ENCODE data around the gene PARM1.

The PARM1 gene, protein sequence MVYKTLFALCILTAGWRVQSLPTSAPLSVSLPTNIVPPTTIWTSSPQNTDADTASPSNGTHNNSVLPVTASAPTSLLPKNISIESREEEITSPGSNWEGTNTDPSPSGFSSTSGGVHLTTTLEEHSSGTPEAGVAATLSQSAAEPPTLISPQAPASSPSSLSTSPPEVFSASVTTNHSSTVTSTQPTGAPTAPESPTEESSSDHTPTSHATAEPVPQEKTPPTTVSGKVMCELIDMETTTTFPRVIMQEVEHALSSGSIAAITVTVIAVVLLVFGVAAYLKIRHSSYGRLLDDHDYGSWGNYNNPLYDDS

GRCh38 chr4:74932832-74933561 lies at the start of gene PARM1:
Gene PARM1 (plus strand): TSS chr4:74933116. CDS start chr4:74933328, 212 bp downstream.
- DNase-seq, result peak; percentile 2

DNA sequence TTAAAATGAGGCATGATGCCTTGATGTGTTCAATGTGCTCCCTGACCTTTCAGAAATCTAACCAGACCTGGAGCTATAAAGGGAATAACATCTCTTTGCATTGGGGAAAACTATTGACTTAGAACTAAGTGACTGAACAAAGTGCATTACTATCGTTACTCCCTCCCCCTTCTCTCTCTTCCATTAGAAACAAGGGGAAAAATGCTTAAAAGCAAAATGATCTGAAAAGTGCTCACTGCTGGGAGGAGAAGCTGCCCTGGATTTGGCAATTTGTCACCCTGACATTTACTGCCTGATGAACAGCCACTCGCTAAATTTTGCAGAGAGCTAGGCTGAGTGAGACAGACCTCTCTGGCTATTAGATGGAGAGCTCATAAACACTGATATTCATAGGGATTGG lies 48.6 kb upstream of the PARM1 start:
- DNase-seq, result no peak

DNA sequence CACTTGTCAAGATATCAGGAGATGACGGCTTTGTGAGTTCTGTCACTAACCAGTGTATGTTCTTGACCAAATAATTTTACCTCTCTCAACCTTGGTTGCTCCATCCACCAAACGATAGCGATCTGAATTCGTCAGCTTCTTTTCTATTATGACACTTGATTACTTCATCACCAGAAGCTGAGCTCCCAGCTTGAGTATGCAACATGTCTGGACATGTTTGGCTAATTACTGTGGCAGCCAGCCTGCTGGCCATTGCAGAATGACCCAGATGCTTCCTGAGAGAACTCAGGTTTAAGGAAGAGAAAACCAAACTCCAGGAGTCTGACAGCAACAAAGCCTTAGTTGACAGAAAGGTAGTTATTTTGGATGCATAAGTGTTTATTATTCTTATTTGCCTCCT lies 46.4 kb upstream of the PARM1 start:
- no peak for DNase-seq

GRCh38 chr4:74890341-74890740 lies 42.6 kb upstream of the PARM1 start:
- DNase-seq, result no peak

GRCh38 chr4:74891037-74891436 lies 41.9 kb upstream of the PARM1 start:
- no peak for DNase-seq

DNA sequence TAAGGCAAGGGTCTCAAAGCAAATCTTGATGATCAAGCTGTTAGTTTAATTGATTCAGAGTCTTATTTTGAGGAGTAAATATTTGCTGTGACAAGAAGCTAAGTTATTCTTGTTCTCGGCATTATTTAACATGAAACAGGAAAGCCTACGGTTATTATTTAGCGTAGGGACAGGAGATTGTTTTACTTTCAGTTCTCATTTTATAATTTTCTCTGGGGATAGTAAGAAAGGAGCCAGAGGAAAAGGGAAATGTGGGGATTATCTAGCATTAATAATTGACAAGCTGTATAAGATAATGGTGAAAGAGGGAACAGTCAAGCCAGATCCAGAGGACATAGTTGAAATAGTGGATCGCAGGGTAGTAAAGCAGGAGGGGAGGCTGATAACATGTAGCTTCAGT lies 39.7 kb upstream of the PARM1 start:
- DNase-seq, result no peak

DNA sequence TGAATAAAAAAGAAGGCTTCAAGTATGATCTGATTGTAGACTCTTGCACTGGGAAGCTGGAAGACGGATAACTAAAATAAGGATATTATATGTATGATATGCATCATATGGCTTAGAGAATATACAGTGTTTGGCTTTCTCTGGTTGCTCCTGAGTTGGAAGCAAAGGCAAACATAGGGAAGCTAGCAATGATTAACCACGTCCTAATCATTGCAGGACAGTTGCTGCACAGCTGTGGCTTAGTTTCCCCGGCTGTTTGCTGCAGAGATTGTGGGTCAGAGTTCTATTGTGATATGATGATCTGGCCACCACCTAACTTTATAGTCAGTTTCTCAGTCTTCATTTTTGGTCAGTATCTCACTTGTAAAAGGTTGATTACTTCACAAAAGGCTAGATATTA lies 36.3 kb upstream of the PARM1 start:
- no peak for DNase-seq

- no peak for DNase-seq
Observed at GRCh38 chr4:74897386-74897785, 35.5 kb upstream of the PARM1 start.

- no peak for DNase-seq
Observed at GRCh38 chr4:74900862-74901261, 32.1 kb upstream of the PARM1 start.

GRCh38 chr4:74904509-74905065 lies 28.3 kb upstream of the PARM1 start:
- no peak for DNase-seq

- DNase-seq, result no peak
Observed at GRCh38 chr4:74906771-74907170, 26.1 kb upstream of the PARM1 start.

GRCh38 chr4:74919783-74920182 lies 13.1 kb upstream of the PARM1 start:
- no peak for DNase-seq

DNA sequence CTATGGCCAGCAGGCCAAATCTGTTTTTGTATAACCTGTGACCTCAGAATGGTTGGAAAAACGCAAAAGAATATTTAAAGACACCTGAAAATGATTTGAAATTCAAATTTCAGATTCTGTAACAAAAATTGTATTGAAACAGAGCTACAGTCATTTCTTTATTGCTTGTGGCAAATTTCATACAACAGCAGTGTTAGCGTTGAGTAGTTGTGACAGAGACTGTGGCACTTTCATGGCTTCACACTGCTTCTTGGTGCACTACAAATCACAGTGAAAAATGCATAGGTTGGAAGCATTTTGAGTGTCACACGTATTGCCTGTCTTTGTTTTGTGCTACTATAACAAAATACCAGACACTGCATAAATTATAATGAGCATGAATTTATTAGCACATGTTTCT lies 12.2 kb upstream of the PARM1 start:
- DNase-seq, result no peak

DNA sequence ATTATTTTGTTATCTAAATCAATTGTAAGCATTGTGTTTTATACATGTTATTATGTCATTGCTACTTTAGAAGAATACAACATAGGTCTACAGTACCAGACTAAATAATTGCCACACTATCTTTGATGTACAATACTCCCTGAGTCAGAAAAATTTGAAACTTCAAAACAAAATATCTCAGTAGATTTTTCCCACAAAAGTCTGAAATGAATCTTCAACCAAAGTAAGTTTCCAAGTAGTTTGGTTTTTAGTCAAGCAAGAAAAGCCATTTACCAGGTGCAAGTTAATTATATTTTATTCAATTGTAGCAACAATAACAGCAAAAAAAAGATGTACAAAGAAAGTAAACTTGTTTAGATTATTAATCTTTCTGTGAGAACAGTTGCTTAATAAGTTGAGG lies 11.4 kb upstream of the PARM1 start:
- no peak for DNase-seq

DNA sequence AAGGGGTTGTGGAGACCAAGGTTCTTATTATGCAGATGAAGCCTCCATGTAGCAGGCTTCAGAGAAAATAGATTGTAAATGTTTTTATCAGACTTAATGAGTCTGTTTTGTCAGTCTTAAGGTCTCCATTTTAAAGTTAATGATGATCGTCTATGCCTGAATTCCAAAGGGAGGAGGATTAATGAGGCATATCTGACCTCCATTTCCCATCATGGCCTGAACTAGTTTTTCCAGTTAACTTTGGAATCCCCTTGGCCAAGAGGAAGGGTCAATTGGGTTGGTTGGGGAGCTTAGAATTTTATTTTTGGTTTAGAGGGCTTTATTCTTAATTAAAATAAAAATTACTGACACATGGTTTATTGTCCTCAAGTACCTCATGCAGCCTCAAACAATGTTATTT lies 6.9 kb upstream of the PARM1 start:
- no peak for DNase-seq

- DNase-seq, result no peak
Observed at GRCh38 chr4:74930162-74930561, 2.8 kb upstream of the PARM1 start.

DNA sequence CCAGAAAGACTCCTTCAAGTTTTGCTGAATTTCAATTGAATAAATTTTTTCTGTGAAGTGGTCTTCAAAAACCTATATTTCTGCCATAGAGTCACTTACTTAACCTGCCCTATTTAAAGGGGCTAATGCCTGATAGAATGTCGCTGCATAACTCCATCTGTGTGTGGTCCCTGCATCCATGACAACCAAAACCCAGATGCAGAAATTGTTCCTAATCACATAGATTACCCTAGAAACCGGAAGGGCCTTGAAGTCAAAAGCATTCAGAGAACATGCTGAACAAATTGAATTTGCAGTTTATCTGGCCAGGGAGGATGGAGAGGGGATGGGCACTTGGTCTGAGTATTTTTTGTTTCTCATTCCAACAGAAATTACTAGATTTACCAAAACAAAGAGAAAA lies 1.5 kb upstream of the PARM1 start:
- no peak for DNase-seq

DNA sequence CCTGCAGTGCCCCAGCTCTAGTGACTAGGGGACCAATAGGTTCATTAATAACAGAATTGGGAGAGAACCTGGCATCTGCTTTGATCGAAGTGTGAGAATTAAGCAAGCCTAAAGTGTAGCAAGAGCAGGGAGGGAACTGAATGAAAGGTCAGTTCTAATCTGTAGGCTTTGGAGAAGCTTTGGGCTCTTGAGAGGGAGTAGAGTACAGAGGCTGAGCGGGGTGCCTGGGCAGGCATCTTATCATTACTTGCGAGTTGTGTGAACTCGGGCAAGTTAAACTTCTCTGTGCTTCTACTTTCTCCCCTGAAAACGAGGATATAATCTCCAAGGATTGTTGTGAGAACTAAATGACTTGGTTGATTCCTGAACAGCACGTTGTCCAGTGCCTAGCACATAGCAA lies 906 bp upstream of the PARM1 start:
- DNase-seq, result no peak

DNA sequence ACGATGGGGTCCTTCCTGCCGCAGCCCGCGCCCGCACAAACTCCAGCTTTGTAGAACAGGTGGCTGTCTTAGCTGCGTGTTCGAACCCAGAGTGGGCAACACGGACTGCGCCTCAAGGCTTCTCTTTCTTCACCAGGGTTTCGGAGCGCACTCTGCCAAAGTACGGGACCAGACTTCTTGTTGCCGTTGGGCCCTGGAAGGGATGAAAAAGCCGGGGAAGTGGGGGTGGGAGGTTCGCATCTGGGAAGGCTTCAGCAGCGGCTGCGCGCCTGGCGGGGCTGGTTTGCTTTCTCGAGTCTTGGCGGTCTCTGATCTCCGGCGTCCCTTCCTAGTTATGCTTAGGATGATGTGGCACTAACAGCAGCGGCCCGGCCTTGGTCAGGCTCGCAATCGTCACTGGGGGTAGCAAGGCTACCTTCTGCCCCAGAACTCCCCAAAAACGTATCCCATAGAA lies 673 bp downstream of the PARM1 start:
- DNase-seq, result no peak

DNA sequence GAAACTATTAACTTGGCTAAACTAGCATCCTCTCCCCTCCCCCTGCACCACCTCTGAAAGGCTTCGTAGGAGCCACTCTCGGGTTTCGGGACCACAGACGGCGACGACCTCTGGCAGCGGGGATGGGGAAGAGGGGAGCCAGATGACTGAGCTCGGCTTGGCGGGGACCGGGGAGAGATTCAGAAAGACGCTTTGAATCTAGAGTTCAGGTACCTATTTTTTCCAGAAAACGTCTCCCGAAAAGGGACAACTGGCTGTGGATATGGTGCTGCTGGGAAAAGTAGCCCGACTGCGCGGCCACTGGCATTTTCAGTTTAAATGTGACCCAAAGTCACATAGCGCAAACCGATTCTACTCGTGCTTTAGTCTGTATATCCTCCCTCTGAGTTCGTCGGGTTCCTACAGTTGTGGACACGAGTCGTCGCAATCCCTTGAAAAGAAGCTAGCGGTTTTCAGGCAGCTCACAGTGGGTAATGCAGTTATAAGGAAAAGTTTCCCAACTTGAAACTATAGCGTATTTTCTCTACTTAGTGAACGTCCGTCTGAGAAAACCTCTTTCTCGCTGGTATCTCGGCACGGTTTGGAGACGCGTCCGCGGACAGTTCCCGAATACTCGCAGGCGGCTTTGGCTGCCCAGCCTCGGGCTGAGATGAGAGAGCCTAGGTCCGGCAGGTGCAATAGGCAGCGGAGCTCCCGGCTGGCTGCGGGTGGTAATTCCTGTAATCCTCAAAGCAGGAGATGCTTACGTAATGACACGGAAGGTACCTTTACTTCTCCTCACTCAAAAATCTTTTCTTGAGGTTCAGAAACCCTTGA lies 1.3 kb downstream of the PARM1 start:
- no peak for DNase-seq

- DNase-seq, result no peak
Observed at GRCh38 chr4:74934888-74935287, 2.0 kb downstream of the PARM1 start.

DNA sequence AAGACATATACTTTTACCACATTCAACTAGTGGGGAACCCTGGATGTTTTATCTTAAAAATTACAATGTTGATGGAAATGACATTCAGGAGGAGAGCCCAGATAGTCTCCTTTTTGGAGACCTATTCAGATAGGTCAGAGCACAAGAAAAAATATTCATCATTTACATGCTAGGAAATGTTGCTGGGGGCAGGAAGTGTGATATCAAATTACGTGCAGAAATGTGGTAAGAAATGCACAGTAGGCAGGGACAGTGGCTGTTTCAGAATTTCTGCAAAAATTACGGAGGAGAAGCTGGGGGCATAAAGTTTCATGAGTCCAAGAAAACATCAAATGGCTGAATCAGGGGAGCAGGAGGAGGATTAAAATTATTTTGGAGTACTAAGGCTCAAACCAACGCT lies 8.2 kb downstream of the PARM1 start:
- no peak for DNase-seq

DNA sequence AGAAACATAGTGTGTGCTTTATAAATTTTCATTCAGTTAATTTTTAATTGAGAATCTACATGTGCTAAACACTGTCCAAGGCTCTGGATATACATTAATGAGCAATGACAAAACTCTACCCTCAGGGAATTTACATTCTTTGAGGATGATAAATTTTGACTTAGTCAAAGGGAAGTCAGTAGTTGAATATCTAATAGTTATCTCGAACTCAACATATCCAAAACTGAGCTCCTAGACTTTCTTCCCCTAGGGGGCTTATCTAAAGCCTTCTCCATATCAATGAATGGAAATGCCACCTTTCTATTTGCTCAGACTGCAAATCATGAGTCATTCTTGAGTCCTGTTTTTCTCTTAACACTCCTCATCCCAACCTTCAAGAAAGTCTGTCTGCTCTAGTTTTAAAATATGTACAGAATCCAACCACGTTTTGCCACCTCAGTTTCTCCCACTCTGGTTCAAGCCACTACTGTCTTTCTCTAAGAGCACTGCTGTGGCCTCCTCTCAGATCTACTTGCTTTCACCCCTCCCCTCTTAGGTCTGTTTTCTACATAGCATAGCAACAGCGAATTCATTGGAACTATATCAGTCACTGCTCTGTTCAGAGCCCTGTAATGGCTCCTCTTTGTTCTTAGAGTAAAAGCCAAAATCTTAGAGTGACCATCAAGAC lies 9.5 kb downstream of the PARM1 start:
- no peak for DNase-seq

Measured in activated naive CD4-positive, alpha-beta T cell treated with Interleukin-2 at 50 U/mL for 16 hours (primary cell).